Brain microvascular endothelial cell (primary cell): ENCODE measurements around the gene ABCB4.

Source experiments
- DNase-seq: peaks from one replicate; pipeline ENCODE4 v3.0.0-alpha.2; 2020
- H3K27ac ChIP-seq: fragments of 250-450 bp; sonication (Bioruptor Pico); 2 replicates; pipeline ENCODE4 v1.5.1; 2020; ENCODE audit warnings: mild to moderate bottlenecking, moderate library complexity
- H3K27me3 ChIP-seq: fragments of 250-450 bp; sonication (Bioruptor Pico); replicated peaks from 2 replicates; pipeline ENCODE4 v1.5.1; 2020; ENCODE audit warnings: mild to moderate bottlenecking
- H3K36me3 ChIP-seq: fragments of 250-450 bp; sonication (Bioruptor Pico); replicated peaks from 2 replicates; pipeline ENCODE4 v1.5.1; 2020; ENCODE audit warnings: mild to moderate bottlenecking
- H3K4me3 ChIP-seq: 2 replicates; pipeline ENCODE4 v1.5.1; 2011; ENCODE audit warnings: low read depth, mild to moderate bottlenecking, control low read depth, low read length, moderate library complexity
- in situ Hi-C: cut with HindIII; loops from 2 replicates; pipeline ENCODE4 v1.10.0; 2017; ENCODE audit warnings: low sequenced_read_pairs, low pct_ligation_motif_present
- TF ChIP-seq, protein P1 (sequence below): IDR thresholded peaks from 2 replicates; pipeline ENCODE4 v1.5.1; 2011; ENCODE audit warnings: low read depth, mild to moderate bottlenecking, moderate library complexity, low read length, control low read depth, inconsistent platforms; ENCODE audit errors: missing control alignments

The ABCB4 gene

DNA sequence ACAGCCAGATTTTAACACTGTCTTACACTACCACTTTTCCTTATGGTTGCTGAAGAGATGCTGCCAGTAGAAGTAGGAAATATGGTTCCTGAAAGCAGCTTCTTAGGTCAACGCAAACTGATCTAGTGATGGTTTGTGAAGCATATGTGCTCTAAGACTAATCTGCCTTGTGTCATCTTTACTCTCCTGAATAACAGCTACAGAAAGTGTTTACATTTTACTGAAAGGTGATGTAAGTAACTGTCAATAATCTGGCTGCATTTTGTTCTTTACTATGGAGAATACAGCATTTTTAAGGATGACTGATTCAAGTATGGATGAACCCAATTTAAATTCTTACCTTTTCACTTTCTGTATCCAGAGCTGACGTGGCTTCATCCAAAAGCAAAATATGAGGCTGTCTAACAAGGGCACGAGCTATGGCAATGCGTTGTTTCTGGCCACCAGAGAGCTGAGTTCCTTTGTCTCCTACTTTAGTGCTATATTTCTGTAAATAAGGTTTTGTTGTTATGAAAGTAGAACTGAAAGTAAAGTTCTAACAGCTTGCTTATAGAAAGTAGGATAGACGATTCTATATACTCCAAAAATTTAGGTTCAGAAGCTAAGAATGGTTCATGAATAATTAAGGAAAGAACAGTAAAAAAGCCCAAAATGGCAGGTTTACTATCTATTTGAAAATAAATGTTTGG, 30.2 kb upstream of the ABCB4 start:
- Histone ChIP-seq H3K36me3 (no peaks in the 10 kb centered on the region), H3K4me3 (no peak overlapping the region), H3K27me3 (no peaks in the 10 kb centered on the region), H3K27ac (no peak overlapping the region)
- DNase-seq, result no peak
- in situ Hi-C loops, result no loop called here
- TF ChIP-seq, protein P1, sequence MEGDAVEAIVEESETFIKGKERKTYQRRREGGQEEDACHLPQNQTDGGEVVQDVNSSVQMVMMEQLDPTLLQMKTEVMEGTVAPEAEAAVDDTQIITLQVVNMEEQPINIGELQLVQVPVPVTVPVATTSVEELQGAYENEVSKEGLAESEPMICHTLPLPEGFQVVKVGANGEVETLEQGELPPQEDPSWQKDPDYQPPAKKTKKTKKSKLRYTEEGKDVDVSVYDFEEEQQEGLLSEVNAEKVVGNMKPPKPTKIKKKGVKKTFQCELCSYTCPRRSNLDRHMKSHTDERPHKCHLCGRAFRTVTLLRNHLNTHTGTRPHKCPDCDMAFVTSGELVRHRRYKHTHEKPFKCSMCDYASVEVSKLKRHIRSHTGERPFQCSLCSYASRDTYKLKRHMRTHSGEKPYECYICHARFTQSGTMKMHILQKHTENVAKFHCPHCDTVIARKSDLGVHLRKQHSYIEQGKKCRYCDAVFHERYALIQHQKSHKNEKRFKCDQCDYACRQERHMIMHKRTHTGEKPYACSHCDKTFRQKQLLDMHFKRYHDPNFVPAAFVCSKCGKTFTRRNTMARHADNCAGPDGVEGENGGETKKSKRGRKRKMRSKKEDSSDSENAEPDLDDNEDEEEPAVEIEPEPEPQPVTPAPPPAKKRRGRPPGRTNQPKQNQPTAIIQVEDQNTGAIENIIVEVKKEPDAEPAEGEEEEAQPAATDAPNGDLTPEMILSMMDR, result no peak

GRCh38 chr7:87505122-87505521, 29.6 kb upstream of the ABCB4 start:
- in situ Hi-C loops, result no loop called here
- Histone ChIP-seq H3K27me3 (no peaks in the 10 kb centered on the region), H3K36me3 (no peaks in the 10 kb centered on the region), H3K27ac (no peak overlapping the region), H3K4me3 (no peak overlapping the region)
- DNase-seq, result no peak
- TF ChIP-seq, protein P1, result no peak

- Histone ChIP-seq H3K27ac (no peak overlapping the region), H3K36me3 (no peaks in the 10 kb centered on the region), H3K27me3 (no peaks in the 10 kb centered on the region), H3K4me3 (no peak overlapping the region)
- in situ Hi-C loops, result no loop called here
- no peak for DNase-seq
- TF ChIP-seq, protein P1, result no peak
Measured at GRCh38 chr7:87499494-87499893, 24.0 kb upstream of the ABCB4 start.

DNA sequence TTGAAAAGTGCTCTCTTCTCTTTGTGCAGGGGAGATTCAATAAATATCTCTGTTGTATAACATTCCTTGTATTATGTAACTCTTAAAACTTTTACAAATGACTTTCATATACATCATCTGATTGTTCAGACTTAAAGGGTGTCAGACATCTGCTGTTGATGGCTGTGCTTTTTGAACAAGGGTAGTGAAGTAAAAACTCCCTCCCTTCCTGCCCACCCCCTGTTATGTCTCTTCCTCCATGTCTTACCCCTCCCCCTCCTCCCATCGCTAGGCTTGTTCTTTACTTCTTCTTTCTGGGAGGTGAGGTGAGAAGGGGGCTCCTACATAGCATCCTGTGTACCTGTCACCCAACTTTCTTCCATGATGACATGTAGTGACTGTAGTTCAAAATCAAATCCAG, 23.4 kb upstream of the ABCB4 start:
- Histone ChIP-seq H3K27me3 (no peaks in the 10 kb centered on the region), H3K4me3 (no peak overlapping the region), H3K27ac (no peak overlapping the region), H3K36me3 (no peaks in the 10 kb centered on the region)
- in situ Hi-C loops, result no loop called here
- no peak for DNase-seq
- TF ChIP-seq, protein P1, result no peak

GRCh38 chr7:87497482-87497881, 22.0 kb upstream of the ABCB4 start:
- H3K4me3 ChIP-seq, result no peak overlapping the region
- TF ChIP-seq, protein P1, result no peak
- no peak for DNase-seq
- H3K27me3 ChIP-seq, result no peaks in the 10 kb centered on the region
- no peaks in the 10 kb centered on the region for H3K36me3 ChIP-seq
- no peak overlapping the region for H3K27ac ChIP-seq
- in situ Hi-C loops, result no loop called here

DNA sequence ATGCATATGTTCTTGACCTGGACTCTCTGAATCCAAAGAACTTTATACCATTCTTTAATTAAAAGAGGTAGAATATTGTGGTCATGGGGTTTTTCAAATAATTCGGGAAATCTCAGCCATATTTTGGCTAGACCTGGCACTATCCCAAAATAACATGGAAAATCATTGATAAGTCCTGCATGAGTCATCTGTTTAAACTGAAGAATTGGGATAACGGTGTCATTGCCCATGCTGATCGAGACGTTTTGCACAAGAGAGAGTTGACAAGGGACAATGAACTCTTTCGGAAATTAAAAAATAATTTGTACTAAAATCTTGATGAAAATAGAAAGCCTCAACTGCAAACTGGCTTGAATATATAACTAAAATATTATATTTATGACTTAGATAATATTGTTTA, 19.9 kb upstream of the ABCB4 start:
- H3K27ac ChIP-seq, result no peak overlapping the region
- in situ Hi-C loops, result no loop called here
- no peak for DNase-seq
- H3K4me3 ChIP-seq, result no peak overlapping the region
- no peaks in the 10 kb centered on the region for H3K27me3 ChIP-seq
- H3K36me3 ChIP-seq, result no peaks in the 10 kb centered on the region
- TF ChIP-seq, protein P1, result no peak
